HepG2 (cell line): Measurements from ENCODE around the gene ARHGAP45. TPM values are rescaled to one million over a fixed set of nuclear protein-coding genes. Genes with fewer than 3 reads are reported as not detected.

Experiments used
- ATF1 ChIP-seq: IDR thresholded peaks from 2 replicates; pipeline ENCODE4 v1.6.1; 2016; ENCODE audit warnings: mild to moderate bottlenecking, control low read depth
- HCFC1 ChIP-seq: fragments of 150-350 bp; IDR thresholded peaks from 2 replicates; pipeline ENCODE4 v1.6.1; 2014; ENCODE audit warnings: low read depth, low read length
- ISL2 ChIP-seq: sonication (generic); formaldehyde crosslinking; IDR thresholded peaks from 2 replicates; pipeline ENCODE4 v1.5.0; 2020; ENCODE audit warnings: missing genetic modification reagents
- NFIC ChIP-seq: IDR thresholded peaks from 2 replicates; pipeline ENCODE4 v1.6.1; 2012; ENCODE audit warnings: mild to moderate bottlenecking, low read length, inconsistent platforms
- PATZ1 ChIP-seq: sonication (generic); formaldehyde crosslinking; IDR thresholded peaks from 2 replicates; pipeline ENCODE4 v1.4.0; 2020; ENCODE audit warnings: missing genetic modification reagents
- RXRB ChIP-seq: IDR thresholded peaks from 2 replicates; pipeline ENCODE4 v1.6.1; 2016; ENCODE audit warnings: borderline replicate concordance, missing genetic modification reagents, missing compliant biosample characterization
- SOX13 ChIP-seq, 3 experiments: fragments of 450-650 bp in 1 of 3; sonication (generic) in 1 of 3; formaldehyde crosslinking in 1 of 3; IDR thresholded peaks in 2 of 3; conservative IDR thresholded peaks in 1 of 3; 2 replicates each; pipeline versions ENCODE4 v1.5.0 to v1.6.1; 2016 to 2020; ENCODE audit warnings: antibody characterized with exemption in 1 of 3, mild to moderate bottlenecking in 1 of 3, missing compliant biosample characterization in 1 of 3, missing genetic modification reagents in 1 of 3, moderate library complexity in 1 of 3
- SRSF4 ChIP-seq: fragments of 200-400 bp; formaldehyde crosslinking; IDR thresholded peaks from one replicate; pipeline ENCODE4 v1.6.1; 2018; ENCODE audit warnings: mild to moderate bottlenecking, low read depth, low read length, moderate library complexity; ENCODE audit not compliant: poor library complexity, severe bottlenecking
- WIZ ChIP-seq: sonication (generic); formaldehyde crosslinking; IDR thresholded peaks from 2 replicates; pipeline ENCODE4 v1.5.1; 2020; ENCODE audit warnings: mild to moderate bottlenecking, missing genetic modification reagents
- ZFP90 ChIP-seq: sonication (generic); formaldehyde crosslinking; IDR thresholded peaks from 2 replicates; pipeline ENCODE4 v1.8.0; 2022; ENCODE audit warnings: missing genetic modification reagents, mild to moderate bottlenecking, inconsistent platforms, borderline replicate concordance
- ZNF10 ChIP-seq: sonication (generic); formaldehyde crosslinking; IDR thresholded peaks from 2 replicates; pipeline ENCODE4 v1.4.0; 2020; ENCODE audit warnings: mild to moderate bottlenecking, low read depth, missing genetic modification reagents, borderline replicate concordance
- ZNF451 ChIP-seq: sonication (generic); formaldehyde crosslinking; IDR thresholded peaks from 2 replicates; pipeline ENCODE4 v1.5.0; 2020; ENCODE audit warnings: mild to moderate bottlenecking, missing genetic modification reagents
- polyA plus RNA-seq, 8 experiments: library from polyadenylated mRNA; depleted of rRNA in 3 of 8; stranded (reverse) in 7 of 8; unstranded in 1 of 8; fragments of >200 nt; fragmentation: Illumina TruSeq in 4 of 8; extraction: Trizol in 4 of 8; gene quantifications; 2 replicates each; pipeline versions ENCODE4 v1.2.1 to v1.2.3, GENCODE V29; 2011 to 2016; ENCODE audit warnings: low read depth in 4 of 8, missing spikeins in 1 of 8, mixed read lengths in 1 of 8; ENCODE audit not compliant: insufficient read depth in 1 of 8
- total RNA-seq, 5 experiments: library from RNA; depleted of rRNA; stranded (reverse); fragments of >200 nt; fragmentation: Illumina TruSeq; extraction: Trizol; gene quantifications; 2 replicates each; pipeline ENCODE4 v1.2.3, GENCODE V29; 2016; ENCODE audit warnings: low read depth in 1 of 5
- TF ChIP-seq, protein P1 (sequence below): sonication (generic); formaldehyde crosslinking; IDR thresholded peaks from 2 replicates; pipeline ENCODE4 v1.5.0; 2020; ENCODE audit warnings: mild to moderate bottlenecking, missing genetic modification reagents
- TF ChIP-seq, protein P2 (sequence below): sonication (generic); formaldehyde crosslinking; IDR thresholded peaks from 2 replicates; pipeline ENCODE4 v1.5.1; 2020; ENCODE audit warnings: mild to moderate bottlenecking, missing genetic modification reagents, moderate library complexity
- TF ChIP-seq, protein P3 (sequence below): sonication (generic); formaldehyde crosslinking; IDR thresholded peaks from 2 replicates; pipeline ENCODE4 v1.8.1; 2022; ENCODE audit warnings: low read depth, mild to moderate bottlenecking, missing genetic modification reagents

The ARHGAP45 gene
- total and polyA plus RNA-seq, 2 of the 13 experiments (the other 11 are each of a cell fraction or from before 2014, with no cell fraction given) = 0.84 to 32.0 TPM

DNA sequence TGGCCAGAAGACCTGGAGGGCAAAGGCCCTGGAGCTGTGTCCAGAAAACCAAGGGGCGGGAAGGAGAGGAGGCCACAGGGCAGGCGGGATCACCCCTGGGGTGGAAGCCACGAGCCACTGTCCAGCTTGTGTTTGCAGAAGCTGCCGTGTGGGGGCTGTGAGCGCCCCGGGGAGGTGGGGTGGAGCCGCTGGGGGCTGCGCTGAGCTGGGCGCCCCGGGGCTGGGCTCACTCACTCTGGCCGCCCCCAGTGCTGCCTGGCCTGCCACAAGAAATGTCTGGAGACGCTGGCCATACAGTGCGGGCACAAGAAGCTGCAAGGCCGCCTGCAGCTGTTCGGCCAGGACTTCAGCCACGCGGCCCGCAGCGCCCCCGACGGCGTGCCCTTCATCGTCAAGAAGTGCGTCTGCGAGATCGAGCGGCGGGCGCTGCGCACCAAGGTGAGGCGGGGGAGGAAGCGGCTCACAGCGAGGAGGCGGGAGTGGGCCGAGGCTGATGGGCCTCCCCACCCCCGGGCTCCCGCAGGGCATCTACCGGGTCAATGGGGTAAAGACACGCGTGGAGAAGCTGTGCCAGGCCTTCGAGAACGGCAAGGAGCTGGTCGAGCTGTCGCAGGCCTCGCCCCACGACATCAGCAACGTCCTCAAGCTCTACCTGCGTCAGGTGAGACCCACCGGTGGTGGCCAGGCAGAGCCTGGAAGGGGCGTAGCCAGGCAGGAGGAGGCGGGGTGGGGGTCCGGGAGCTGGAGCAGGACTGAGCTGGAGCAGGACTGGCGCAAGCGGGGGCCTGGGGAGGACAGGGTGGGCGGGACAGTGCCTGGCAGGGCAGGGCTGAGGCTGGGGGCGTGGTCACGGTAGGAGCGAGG is 14.6 kb downstream of the ARHGAP45 start (continued):
- no peak for TF ChIP-seq ZNF451 (CRISPR knock-in tag)
- no peak for TF ChIP-seq WIZ (CRISPR knock-in tag)
- TF ChIP-seq ISL2 (CRISPR knock-in tag) = no peak
- no peak for TF ChIP-seq NFIC
- TF ChIP-seq ZFP90 (CRISPR knock-in tag) = no peak
- no peak for TF ChIP-seq SOX13 (IDR thresholded peaks at IDR 0.05)
- no peak for TF ChIP-seq SOX13 (CRISPR knock-in tag; conservative IDR thresholded peaks at IDR 0.05 in 1 of 2, IDR thresholded peaks at IDR 0.05 in 1 of 2)
- TF ChIP-seq RXRB (CRISPR knock-in tag) = no peak
- TF ChIP-seq ZNF10 = no peak
- TF ChIP-seq, protein P1, sequence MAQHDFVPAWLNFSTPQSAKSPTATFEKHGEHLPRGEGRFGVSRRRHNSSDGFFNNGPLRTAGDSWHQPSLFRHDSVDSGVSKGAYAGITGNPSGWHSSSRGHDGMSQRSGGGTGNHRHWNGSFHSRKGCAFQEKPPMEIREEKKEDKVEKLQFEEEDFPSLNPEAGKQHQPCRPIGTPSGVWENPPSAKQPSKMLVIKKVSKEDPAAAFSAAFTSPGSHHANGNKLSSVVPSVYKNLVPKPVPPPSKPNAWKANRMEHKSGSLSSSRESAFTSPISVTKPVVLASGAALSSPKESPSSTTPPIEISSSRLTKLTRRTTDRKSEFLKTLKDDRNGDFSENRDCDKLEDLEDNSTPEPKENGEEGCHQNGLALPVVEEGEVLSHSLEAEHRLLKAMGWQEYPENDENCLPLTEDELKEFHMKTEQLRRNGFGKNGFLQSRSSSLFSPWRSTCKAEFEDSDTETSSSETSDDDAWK (CRISPR knock-in tag) = no peak
- no peak for TF ChIP-seq ATF1 (CRISPR knock-in tag)
- TF ChIP-seq, protein P2, sequence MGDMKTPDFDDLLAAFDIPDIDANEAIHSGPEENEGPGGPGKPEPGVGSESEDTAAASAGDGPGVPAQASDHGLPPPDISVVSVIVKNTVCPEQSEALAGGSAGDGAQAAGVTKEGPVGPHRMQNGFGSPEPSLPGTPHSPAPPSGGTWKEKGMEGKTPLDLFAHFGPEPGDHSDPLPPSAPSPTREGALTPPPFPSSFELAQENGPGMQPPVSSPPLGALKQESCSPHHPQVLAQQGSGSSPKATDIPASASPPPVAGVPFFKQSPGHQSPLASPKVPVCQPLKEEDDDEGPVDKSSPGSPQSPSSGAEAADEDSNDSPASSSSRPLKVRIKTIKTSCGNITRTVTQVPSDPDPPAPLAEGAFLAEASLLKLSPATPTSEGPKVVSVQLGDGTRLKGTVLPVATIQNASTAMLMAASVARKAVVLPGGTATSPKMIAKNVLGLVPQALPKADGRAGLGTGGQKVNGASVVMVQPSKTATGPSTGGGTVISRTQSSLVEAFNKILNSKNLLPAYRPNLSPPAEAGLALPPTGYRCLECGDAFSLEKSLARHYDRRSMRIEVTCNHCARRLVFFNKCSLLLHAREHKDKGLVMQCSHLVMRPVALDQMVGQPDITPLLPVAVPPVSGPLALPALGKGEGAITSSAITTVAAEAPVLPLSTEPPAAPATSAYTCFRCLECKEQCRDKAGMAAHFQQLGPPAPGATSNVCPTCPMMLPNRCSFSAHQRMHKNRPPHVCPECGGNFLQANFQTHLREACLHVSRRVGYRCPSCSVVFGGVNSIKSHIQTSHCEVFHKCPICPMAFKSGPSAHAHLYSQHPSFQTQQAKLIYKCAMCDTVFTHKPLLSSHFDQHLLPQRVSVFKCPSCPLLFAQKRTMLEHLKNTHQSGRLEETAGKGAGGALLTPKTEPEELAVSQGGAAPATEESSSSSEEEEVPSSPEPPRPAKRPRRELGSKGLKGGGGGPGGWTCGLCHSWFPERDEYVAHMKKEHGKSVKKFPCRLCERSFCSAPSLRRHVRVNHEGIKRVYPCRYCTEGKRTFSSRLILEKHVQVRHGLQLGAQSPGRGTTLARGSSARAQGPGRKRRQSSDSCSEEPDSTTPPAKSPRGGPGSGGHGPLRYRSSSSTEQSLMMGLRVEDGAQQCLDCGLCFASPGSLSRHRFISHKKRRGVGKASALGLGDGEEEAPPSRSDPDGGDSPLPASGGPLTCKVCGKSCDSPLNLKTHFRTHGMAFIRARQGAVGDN = peak; percentile 47
- TF ChIP-seq, protein P3, sequence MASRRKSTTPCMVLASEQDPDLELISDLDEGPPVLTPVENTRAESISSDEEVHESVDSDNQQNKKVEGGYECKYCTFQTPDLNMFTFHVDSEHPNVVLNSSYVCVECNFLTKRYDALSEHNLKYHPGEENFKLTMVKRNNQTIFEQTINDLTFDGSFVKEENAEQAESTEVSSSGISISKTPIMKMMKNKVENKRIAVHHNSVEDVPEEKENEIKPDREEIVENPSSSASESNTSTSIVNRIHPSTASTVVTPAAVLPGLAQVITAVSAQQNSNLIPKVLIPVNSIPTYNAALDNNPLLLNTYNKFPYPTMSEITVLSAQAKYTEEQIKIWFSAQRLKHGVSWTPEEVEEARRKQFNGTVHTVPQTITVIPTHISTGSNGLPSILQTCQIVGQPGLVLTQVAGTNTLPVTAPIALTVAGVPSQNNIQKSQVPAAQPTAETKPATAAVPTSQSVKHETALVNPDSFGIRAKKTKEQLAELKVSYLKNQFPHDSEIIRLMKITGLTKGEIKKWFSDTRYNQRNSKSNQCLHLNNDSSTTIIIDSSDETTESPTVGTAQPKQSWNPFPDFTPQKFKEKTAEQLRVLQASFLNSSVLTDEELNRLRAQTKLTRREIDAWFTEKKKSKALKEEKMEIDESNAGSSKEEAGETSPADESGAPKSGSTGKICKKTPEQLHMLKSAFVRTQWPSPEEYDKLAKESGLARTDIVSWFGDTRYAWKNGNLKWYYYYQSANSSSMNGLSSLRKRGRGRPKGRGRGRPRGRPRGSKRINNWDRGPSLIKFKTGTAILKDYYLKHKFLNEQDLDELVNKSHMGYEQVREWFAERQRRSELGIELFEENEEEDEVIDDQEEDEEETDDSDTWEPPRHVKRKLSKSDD (CRISPR knock-in tag) = 0 out of 2 replicates have a peak, but pooled peaks have one; percentile 23
- no peak for TF ChIP-seq SRSF4
- TF ChIP-seq PATZ1 = peak; percentile 47; the same call in 1 of the 2 replicates
- no peak for TF ChIP-seq HCFC1
